GM12873 (cell line): ENCODE data around the gene NCKAP5.

Source experiments
- TF ChIP-seq, protein P1 (sequence below): IDR thresholded peaks from 2 replicates; pipeline ENCODE4 v1.5.1; 2012; ENCODE audit warnings: low read depth, mild to moderate bottlenecking, moderate library complexity, low read length, control low read depth; ENCODE audit not compliant: insufficient read depth; ENCODE audit errors: missing control alignments

Gene NCKAP5

GRCh38 chr2:132646540-132647108, 921.6 kb downstream of the NCKAP5 start:
- TF ChIP-seq, protein P1, sequence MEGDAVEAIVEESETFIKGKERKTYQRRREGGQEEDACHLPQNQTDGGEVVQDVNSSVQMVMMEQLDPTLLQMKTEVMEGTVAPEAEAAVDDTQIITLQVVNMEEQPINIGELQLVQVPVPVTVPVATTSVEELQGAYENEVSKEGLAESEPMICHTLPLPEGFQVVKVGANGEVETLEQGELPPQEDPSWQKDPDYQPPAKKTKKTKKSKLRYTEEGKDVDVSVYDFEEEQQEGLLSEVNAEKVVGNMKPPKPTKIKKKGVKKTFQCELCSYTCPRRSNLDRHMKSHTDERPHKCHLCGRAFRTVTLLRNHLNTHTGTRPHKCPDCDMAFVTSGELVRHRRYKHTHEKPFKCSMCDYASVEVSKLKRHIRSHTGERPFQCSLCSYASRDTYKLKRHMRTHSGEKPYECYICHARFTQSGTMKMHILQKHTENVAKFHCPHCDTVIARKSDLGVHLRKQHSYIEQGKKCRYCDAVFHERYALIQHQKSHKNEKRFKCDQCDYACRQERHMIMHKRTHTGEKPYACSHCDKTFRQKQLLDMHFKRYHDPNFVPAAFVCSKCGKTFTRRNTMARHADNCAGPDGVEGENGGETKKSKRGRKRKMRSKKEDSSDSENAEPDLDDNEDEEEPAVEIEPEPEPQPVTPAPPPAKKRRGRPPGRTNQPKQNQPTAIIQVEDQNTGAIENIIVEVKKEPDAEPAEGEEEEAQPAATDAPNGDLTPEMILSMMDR, result no peak

DNA sequence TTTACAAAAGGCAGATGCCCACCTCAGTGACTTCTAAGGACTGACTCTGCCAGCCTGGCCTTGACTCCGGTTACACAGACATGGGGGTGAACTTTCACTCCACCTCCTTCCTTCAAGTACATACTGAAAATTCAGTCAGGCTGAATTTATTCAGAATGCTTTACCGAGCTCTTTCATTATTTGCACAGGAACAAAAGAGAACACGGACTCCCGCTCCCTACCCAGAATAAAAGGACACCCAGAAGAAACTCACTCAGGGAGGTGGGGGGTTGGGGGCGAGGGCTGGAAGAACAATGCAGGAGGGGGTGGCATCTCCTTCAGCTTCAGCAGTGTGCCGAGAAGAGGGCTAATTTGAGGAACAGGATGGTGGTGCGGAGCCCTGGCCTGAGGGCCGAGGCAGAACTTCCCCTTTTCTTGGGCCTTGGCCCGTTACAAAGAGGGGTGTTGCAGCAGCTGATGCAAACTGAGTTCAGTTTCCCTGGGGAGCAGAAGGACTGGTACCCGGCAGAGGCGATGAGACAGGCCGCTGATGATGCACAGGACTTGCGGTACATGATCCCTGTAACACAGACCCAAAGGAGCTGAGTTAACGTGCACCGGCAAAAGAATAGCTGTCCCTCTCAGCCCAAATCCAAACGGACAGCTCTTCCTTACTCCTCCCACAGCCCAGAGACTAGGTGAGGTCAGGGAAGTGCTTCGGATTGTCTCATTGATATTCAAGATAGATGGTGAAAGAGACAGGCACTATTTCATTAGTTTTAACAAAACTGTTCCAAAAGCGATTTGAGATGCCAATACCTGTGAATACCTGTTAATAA, 922.3 kb downstream of the NCKAP5 start:
- TF ChIP-seq, protein P1, result no peak

- TF ChIP-seq, protein P1, result no peak
Observed at GRCh38 chr2:132645176-132645575, 923.1 kb downstream of the NCKAP5 start.

- TF ChIP-seq, protein P1, result no peak
Observed at GRCh38 chr2:132642415-132642814, 925.8 kb downstream of the NCKAP5 start.

DNA sequence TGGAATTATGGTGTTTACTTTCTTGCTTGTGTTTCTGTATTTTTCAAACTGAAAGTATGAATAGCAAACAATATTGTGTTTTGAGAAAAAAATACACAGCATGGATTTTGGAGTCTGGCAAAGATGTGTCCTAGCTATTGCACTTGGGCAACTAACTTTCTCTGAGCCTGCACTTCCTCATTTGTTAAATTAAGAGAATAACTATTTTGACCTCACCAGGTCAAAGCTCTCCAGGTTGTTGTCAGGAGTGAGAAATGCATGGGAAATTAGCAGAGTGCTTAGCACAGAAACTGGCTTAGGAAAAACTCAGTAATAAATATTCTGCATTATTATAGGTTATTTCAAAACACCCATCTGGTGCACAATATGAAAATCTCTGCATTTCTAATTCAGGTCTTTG, 926.4 kb downstream of the NCKAP5 start:
- TF ChIP-seq, protein P1, result no peak

GRCh38 chr2:132640116-132640515, 928.1 kb downstream of the NCKAP5 start:
- TF ChIP-seq, protein P1, result no peak

GRCh38 chr2:132638313-132639040, 929.8 kb downstream of the NCKAP5 start:
- TF ChIP-seq, protein P1, result no peak
